Measurements from ENCODE around the gene ABHD14A.

GRCh38 chr3:51982838-51983577, 8.1 kb downstream of the ABHD14A start, which contains the start of gene ACY1:
- no peak for TF ChIP-seq CTCF (IDR thresholded peaks at IDR 0.05; ENCODE audit: low read length)
- no peak for TF ChIP-seq EZH2 (IDR thresholded peaks at IDR 0.05; ENCODE audit: borderline replicate concordance, low read length)
